ENCODE measurements around the gene NPHP4.

NPHP4 gene

DNA sequence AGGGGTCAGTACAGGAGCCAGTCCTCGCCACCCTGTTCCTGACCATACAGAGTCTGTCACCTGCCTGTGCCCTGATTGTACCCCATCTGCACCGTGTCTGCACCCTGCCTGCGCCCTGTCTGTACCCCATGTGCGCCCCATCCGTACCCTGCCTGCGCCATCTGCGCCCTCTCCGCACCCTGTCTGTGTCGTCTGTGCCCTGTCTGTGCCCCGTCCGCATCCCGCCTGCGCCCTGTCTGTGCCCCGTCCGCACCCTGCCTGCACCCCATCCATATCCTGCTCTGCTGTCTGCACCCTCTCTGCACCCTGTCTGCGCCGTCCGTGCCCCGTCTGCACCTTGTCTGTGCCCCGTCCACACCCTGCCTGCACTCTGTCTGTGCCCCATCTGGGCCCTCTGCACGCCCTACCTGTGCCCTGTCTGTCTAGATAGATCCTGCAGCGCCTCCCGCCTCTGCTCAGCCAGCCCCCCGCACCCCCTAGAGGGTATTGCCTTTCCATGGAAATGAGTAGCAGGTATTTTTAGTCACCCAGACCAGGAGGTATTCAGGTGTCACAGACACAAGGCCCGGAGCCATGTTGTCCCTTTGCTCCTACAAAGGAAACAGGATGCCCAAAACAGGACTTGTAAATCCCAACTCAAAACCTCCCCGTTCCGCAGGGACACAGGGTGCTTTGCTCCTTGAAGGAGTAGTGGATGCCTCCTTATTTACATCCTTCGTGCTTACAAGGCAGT, 7.7 kb upstream of the NPHP4 start:
- H3K9ac ChIP-seq (ENCODE audit: low read depth, low read length): no peak overlapping the region
- no peaks in the 10 kb centered on the region for H3K9me3 ChIP-seq (ENCODE audit: insufficient read depth, low read depth, low read length)
- peaks cover 6% of the 10 kb centered on the region; the same call in 1 of the 2 replicates for H3K4me1 ChIP-seq (ENCODE audit: insufficient read depth, low read length)
- H3K27ac ChIP-seq (ENCODE audit: low read length): no peak overlapping the region
- H3K36me3 ChIP-seq (ENCODE audit: insufficient read depth, low read depth, low read length): no peaks in the 10 kb centered on the region
- H3K27me3 ChIP-seq (ENCODE audit: insufficient read depth, low read length): peaks cover 28% of the 10 kb centered on the region
- H3K4me3 ChIP-seq (ENCODE audit: low read length): no peak overlapping the region

DNA sequence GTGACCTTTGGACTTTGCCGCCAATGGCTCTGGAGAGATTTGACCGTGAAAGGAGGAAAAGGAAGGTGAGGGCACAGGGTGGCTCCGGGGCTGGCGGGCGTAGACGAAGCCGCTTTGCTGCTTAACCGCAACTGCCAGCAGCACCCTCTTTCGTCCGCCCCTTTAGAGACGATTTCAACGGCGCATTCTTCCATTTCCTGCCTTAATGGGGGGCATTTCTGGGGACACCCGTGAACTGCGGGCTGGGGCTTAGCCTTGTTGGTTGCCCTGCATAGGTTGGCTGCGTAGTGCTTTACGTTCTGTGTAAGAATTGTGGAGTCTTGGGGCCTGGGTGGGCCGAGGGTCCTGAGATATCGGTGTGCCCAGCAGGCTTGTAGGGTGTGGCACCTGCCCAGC, 6.7 kb upstream of the NPHP4 start:
- Histone ChIP-seq H3K4me3 (ENCODE audit: low read length) (no peak overlapping the region), H3K27me3 (ENCODE audit: insufficient read depth, low read length) (peaks cover 34% of the 10 kb centered on the region), H3K27ac (ENCODE audit: low read length) (no peak overlapping the region), H3K36me3 (ENCODE audit: insufficient read depth, low read depth, low read length) (no peaks in the 10 kb centered on the region), H3K9me3 (ENCODE audit: insufficient read depth, low read depth, low read length) (no peaks in the 10 kb centered on the region), H3K9ac (ENCODE audit: low read depth, low read length) (no peak overlapping the region), H3K4me1 (ENCODE audit: insufficient read depth, low read length) (peaks cover 9% of the 10 kb centered on the region; the same call in 1 of the 2 replicates)

DNA sequence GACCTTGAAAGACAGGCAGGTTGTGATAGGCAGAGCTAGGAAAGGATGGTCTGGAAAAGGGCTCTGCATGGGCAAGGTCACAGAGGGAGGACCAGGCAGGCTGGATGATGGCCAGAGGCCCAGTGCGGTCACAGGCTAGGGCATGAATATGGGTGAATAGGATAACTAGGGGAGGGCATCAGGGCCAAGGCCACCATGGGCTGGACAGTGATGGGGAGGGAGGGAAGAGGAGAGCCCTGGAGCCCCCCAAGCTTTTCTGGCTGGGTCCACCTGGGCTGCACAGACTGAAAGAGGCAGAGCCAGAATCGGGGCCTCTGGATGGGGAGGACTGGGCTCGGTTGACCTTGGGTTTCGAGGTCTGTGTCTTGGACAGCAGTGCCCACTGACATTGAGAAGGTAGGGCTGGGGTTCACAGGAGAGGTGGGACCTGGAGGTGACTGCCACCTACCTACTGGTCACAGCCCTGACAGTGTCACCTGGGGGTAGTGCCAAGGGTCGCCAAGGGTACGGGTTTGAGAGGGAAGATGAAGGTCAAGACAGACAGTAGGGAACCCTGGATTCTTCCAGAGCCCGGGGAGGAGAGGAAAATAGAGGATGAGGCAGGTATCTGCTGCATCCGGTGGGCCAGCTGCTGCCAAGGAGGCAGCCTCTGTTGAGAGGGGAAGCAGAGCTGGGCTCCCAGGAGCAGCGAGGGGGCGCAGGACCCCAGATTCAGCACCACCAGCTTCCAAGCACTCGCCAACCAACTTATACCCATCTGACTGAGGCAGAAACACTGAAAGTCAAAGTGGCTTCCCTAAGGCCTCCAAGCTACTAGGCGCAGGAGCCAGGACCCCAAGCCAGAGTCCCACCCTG, 6.1 kb upstream of the NPHP4 start:
- Histone ChIP-seq H3K4me3 (ENCODE audit: low read length) (no peak overlapping the region), H3K27me3 (ENCODE audit: insufficient read depth, low read length) (peaks cover 35% of the 10 kb centered on the region)

DNA sequence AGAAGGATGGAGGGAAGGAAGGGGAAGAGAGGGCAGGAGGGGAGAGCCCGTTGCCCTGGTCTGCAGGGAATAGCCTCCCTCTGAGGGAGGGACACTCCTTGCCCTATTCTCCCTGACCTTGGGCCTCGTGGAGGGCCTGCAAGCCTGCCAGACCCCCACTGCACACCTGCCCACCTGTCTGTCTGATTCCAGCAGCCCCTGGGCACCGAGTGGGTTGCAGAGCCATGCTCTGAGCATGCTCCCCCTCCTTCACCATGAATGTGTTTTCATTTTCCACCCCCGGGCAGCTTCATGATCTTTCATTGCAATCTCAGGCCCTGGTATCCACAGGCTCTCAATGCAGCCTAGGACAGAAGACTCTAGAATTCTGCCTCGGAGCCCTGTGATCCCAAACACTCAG, 5.1 kb upstream of the NPHP4 start:
- Histone ChIP-seq H3K4me1 (ENCODE audit: insufficient read depth, low read length) (peaks cover 3% of the 10 kb centered on the region; the same call in 1 of the 2 replicates), H3K9ac (ENCODE audit: low read depth, low read length) (no peak overlapping the region), H3K36me3 (ENCODE audit: insufficient read depth, low read depth, low read length) (no peaks in the 10 kb centered on the region), H3K4me3 (ENCODE audit: low read length) (no peak overlapping the region), H3K27ac (ENCODE audit: low read length) (no peak overlapping the region), H3K9me3 (ENCODE audit: insufficient read depth, low read depth, low read length) (no peaks in the 10 kb centered on the region), H3K27me3 (ENCODE audit: insufficient read depth, low read length) (peaks cover 27% of the 10 kb centered on the region)

More for the DNA sequence above, 6.1 kb upstream of the NPHP4 start:
- no peak overlapping the region for H3K27ac ChIP-seq (ENCODE audit: low read length)
- peaks cover 5% of the 10 kb centered on the region; the same call in 1 of the 2 replicates for H3K4me1 ChIP-seq (ENCODE audit: insufficient read depth, low read length)
- no peak overlapping the region for H3K9ac ChIP-seq (ENCODE audit: low read depth, low read length)
- H3K36me3 ChIP-seq (ENCODE audit: insufficient read depth, low read depth, low read length): no peaks in the 10 kb centered on the region
- H3K9me3 ChIP-seq (ENCODE audit: insufficient read depth, low read depth, low read length): no peaks in the 10 kb centered on the region

DNA sequence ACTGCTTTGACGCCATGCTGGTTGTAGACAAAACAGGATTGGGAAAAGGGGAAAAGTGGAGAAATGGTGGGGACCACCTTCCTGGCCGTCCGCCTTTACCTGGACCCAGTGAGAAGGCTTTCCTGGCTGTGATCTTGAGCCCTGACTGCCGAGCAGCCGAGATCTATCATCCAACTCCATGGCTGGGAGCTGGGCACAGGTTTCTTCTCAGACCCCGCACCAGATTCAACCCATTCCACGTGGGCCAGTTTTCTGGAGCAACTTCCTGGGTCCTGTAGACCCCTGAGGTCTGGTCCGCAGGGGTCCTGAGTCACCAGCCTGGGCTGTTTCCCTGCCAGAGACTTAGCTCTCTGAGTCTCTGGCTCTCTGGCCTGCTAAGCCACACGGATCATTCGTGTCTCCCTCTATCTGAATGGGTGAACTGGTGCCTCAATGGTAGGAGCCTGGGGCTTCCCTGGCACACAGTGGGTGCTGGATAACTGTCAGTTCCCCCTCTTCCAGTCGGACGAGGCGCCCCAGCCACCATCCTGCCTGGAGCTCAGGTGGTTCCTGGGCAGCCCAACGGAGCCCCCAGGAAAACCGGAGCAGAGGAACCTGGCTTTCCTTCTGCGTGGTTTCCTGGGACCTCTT, 4.5 kb upstream of the NPHP4 start:
- H3K36me3 ChIP-seq (ENCODE audit: insufficient read depth, low read depth, low read length): no peaks in the 10 kb centered on the region
- H3K9me3 ChIP-seq (ENCODE audit: insufficient read depth, low read depth, low read length): no peaks in the 10 kb centered on the region
- H3K27ac ChIP-seq (ENCODE audit: low read length): no peak overlapping the region
- peaks cover 23% of the 10 kb centered on the region for H3K27me3 ChIP-seq (ENCODE audit: insufficient read depth, low read length)
- H3K9ac ChIP-seq (ENCODE audit: low read depth, low read length): no peak overlapping the region
- peaks cover 3% of the 10 kb centered on the region; the same call in 1 of the 2 replicates for H3K4me1 ChIP-seq (ENCODE audit: insufficient read depth, low read length)
- no peak overlapping the region for H3K4me3 ChIP-seq (ENCODE audit: low read length)

DNA sequence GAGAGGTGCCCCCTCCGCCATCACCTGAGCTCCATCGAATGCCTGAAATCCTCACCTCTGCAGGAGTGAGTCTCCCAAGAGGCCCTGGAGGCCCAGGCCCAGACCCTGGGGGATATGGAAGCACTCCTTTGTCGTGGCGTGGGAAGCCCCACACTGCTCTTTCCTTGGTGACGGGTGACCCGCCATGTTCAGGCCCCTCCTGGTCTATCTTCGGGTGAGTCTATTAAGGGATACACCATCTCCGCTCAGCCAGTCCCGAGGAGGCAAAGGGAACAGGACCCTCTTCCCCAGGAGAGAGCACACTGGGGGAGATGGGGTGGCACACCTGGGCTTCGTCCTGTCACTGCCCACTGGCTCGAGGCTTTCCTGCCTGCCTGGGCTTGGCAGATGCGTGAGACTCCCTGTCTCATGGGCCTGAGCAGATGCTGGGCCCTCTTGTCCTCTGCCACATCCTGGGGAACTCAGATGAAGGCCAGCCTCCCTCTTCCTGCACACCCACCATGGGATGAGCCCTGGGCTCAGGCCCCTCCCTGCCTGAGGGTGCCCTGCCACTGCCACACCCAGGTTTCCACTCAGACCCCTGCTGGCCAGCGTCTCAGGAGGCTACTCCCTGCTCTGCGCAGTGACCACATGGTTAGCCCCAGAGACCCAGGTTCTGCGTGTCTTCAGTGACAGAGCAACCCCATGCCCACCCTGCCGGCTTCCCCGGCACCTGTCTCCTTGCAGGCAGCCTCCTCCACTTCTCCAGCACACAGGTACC, 3.8 kb upstream of the NPHP4 start:
- H3K27me3 ChIP-seq (ENCODE audit: insufficient read depth, low read length): peaks cover 27% of the 10 kb centered on the region
- no peak overlapping the region for H3K9ac ChIP-seq (ENCODE audit: low read depth, low read length)
- H3K27ac ChIP-seq (ENCODE audit: low read length): no peak overlapping the region
- H3K36me3 ChIP-seq (ENCODE audit: insufficient read depth, low read depth, low read length): no peaks in the 10 kb centered on the region
- no peak overlapping the region for H3K4me3 ChIP-seq (ENCODE audit: low read length)
- peaks cover 6% of the 10 kb centered on the region; the same call in 1 of the 2 replicates for H3K4me1 ChIP-seq (ENCODE audit: insufficient read depth, low read length)
- no peaks in the 10 kb centered on the region for H3K9me3 ChIP-seq (ENCODE audit: insufficient read depth, low read depth, low read length)

DNA sequence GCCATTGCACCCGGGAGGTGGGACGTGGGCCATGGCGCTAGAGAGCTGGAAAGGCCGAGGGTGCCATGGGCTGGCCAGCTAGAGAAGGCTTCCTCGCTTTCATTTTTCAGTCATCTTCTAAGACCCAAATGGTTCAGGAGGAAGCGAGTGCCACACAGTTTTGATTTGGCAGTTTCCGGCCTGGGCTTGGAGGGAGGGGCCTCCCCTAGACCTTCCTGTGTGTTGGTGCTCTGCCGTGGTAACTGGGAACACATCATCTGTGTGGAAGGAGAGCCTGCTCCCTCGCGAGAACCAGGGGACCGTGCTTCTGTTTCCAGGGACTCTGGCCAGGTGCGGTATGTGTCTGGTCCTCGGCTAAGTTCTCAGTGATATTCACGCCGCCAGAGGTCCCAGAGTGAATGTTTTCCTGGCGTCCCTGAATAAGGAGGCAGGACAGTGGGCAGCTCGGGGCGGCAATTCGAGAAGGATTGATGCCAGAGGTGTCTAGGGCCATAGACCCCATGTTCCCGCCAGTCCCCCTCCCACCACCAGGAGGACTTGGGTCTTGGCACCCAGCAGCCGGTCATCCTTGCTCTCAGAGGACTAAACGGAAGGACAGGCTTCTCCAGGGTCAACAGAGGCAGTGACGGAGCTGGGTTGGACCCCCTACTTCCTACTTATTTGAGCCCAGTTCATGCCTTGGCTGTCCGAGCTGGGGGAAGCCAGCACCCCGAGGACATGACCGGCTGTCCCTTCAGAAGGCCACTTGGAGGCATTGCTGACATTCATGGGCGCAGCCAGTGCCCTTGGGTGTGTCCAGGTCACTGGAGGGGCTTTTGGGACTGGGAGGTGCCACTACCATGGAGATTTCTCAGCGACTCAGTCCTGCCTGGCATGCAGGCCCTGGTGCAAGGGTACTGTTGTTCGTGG, 2.7 kb upstream of the NPHP4 start:
- no peak overlapping the region for H3K4me3 ChIP-seq (ENCODE audit: low read length)
- no peak overlapping the region for H3K9ac ChIP-seq (ENCODE audit: low read depth, low read length)
- no peaks in the 10 kb centered on the region for H3K9me3 ChIP-seq (ENCODE audit: insufficient read depth, low read depth, low read length)
- H3K36me3 ChIP-seq (ENCODE audit: insufficient read depth, low read depth, low read length): no peaks in the 10 kb centered on the region
- peaks cover 11% of the 10 kb centered on the region for H3K4me1 ChIP-seq (ENCODE audit: insufficient read depth, low read length)
- peaks cover 32% of the 10 kb centered on the region for H3K27me3 ChIP-seq (ENCODE audit: insufficient read depth, low read length)
- no peak overlapping the region for H3K27ac ChIP-seq (ENCODE audit: low read length)

DNA sequence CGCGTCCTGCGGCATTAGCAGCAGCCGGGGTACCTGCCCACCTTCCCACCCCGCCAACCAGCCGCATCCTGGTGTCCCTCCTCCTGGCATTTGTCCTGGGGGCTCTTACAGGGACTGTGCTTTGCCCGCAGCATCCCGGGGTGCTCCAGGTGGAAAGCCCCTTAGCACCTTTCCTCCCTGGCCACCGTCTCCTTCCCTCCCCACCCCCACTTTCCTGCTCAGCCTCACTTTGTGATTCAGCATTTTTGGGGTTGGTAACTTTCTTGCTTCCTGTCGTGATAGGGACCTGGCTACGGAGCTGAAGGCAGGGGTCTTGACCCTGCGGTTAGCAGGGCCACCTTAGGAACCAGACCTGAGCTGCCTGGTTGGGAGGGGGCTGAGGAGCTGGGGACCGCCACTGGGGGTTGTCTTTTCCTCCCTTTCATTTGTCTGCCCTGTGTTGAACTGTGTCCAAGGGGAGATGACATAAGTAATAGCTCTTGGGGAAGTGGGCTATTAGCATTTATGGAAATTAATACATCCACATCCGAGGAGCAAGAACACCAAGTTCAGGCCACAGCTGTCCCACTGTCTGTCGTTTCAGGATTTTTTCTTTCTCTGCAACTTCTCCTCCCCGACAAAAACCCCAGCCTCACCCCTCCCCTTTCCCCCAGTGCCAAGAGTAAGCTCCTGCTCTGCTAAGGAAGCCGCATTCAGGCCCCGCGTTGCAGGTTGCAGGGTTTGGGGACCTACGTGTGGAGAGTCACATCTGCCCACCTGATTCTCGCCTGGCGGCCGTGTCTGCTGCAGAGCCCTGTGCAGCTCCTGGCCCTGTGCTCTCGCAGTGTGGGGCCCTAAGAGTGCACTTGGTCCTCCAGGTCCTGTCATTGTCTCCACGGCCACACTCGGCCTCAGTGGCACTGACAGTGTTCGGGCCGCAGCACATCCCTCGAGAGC, 1.6 kb upstream of the NPHP4 start:
- H3K27me3 ChIP-seq (ENCODE audit: insufficient read depth, low read length): peaks cover 32% of the 10 kb centered on the region
- H3K27ac ChIP-seq (ENCODE audit: low read length): no peak overlapping the region
- H3K9me3 ChIP-seq (ENCODE audit: insufficient read depth, low read depth, low read length): no peaks in the 10 kb centered on the region
- H3K4me1 ChIP-seq (ENCODE audit: insufficient read depth, low read length): peaks cover 11% of the 10 kb centered on the region
- H3K9ac ChIP-seq (ENCODE audit: low read depth, low read length): peak overlapping the region; percentile 36; the same call in 1 of the 2 replicates
- no peaks in the 10 kb centered on the region for H3K36me3 ChIP-seq (ENCODE audit: insufficient read depth, low read depth, low read length)
- H3K4me3 ChIP-seq (ENCODE audit: low read length): peak overlapping the region; percentile 88

DNA sequence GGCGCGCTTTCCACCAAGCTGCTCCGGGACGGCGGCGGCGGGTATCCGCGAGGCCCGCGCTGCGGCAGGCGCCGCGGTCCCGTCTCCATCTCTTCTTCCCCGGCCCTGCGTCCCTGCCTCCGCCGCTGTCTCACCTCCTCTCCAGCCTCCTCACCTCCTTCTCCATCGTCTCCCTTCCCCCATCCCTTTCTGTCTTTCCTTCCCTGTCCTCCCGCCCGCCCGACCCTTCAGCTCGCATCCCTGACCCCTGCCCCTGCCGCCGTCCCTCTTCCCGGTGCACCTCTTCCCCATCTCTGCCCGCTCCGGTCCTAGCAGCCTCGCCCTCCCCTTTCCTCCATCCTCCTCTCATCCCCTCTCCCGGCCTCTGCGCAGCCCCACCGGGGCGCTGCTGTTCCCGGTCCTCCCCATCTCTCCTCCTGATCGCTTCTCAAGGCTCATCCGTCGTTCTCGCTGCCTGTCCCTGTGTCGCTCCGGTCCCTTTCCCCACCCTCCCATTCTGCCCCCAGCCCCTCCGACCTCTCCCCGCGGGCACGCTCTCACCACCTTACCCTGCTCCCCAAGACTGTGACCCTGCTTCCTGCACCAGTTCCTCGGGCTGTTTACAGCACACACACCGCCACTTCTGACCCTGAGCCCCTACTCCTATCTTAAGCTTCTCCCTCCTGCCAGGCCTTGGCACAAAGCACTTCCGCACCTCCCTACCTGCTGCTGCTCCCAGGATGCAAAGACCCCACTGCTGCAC, 760 bp upstream of the NPHP4 start:
- Histone ChIP-seq H3K4me3 (ENCODE audit: low read length) (peak overlapping the region; percentile 88), H3K9ac (ENCODE audit: low read depth, low read length) (peak overlapping the region; percentile 36; the same call in 1 of the 2 replicates), H3K27ac (ENCODE audit: low read length) (no peak overlapping the region), H3K4me1 (ENCODE audit: insufficient read depth, low read length) (peaks cover 11% of the 10 kb centered on the region), H3K36me3 (ENCODE audit: insufficient read depth, low read depth, low read length) (no peaks in the 10 kb centered on the region), H3K27me3 (ENCODE audit: insufficient read depth, low read length) (peaks cover 32% of the 10 kb centered on the region), H3K9me3 (ENCODE audit: insufficient read depth, low read depth, low read length) (no peaks in the 10 kb centered on the region)
